VCaP (cell line): ENCODE data around the gene TP73.
"Not testable (repeated sequence)": the region's sequence is repeated elsewhere in the genome, so short reads cannot be mapped to it uniquely, and the experiment has no call there.

Source experiments
- H3K27ac ChIP-seq: fragments of 450-650 bp; 2 replicates; pipeline ENCODE4 v1.5.1; 2017
- TF ChIP-seq, protein P1 (sequence below): fragments of 450-650 bp; conservative IDR thresholded peaks from 2 replicates; pipeline ENCODE4 v1.5.1; 2017; ENCODE audit warnings: mild to moderate bottlenecking, moderate library complexity

TP73 gene

GRCh38 chr1:3717715-3718601 lies 65.6 kb downstream of the TP73 start:
- peak overlapping the region; percentile 53 for H3K27ac ChIP-seq
- TF ChIP-seq, protein P1, sequence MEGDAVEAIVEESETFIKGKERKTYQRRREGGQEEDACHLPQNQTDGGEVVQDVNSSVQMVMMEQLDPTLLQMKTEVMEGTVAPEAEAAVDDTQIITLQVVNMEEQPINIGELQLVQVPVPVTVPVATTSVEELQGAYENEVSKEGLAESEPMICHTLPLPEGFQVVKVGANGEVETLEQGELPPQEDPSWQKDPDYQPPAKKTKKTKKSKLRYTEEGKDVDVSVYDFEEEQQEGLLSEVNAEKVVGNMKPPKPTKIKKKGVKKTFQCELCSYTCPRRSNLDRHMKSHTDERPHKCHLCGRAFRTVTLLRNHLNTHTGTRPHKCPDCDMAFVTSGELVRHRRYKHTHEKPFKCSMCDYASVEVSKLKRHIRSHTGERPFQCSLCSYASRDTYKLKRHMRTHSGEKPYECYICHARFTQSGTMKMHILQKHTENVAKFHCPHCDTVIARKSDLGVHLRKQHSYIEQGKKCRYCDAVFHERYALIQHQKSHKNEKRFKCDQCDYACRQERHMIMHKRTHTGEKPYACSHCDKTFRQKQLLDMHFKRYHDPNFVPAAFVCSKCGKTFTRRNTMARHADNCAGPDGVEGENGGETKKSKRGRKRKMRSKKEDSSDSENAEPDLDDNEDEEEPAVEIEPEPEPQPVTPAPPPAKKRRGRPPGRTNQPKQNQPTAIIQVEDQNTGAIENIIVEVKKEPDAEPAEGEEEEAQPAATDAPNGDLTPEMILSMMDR = no peak

- no peak overlapping the region for H3K27ac ChIP-seq
- TF ChIP-seq, protein P1 = no peak
Observed at GRCh38 chr1:3718764-3719163, 66.4 kb downstream of the TP73 start.

DNA sequence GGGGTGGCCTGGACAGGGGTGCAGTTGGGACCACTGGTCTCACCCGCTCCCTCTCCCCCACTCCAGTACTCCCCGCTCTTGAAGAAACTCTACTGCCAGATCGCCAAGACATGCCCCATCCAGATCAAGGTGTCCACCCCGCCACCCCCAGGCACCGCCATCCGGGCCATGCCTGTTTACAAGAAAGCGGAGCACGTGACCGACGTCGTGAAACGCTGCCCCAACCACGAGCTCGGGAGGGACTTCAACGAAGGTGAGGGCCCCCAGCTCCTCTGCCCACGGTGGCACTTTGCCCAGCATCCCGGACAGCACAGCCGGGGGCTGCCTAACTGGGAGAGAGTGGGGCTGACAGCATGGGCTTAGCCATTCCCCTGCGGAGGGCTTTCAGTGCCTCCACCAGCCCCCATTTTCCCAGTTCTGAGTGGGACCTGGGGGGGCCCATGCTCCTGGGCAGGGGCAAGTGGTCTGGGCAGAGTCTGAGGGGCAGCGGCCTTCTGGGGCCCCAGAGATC lies 69.7 kb downstream of the TP73 start:
- TF ChIP-seq, protein P1 = no peak

DNA sequence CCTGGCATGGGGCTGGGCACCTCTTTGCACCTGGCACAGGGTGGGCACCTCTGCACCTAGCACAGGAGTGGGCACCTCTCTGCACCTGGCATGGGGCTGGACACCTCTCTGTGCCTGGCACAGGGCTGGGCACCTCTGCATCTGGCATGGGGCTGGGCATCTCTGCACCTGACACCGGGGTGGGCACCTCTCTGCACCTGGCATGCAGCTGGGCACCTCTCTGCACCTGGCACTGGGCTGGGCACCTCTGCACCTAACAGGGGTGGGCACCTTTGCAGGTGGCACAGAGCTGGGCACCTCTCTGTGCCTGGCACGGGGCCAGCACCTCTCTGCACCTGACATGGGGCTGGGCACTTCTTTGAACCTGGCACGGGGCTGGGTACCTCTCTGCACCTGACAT lies 70.5 kb downstream of the TP73 start:
- TF ChIP-seq, protein P1 = no peak
- no peak overlapping the region for H3K27ac ChIP-seq

More for the DNA sequence above, 69.7 kb downstream of the TP73 start:
- no peak overlapping the region for H3K27ac ChIP-seq

DNA sequence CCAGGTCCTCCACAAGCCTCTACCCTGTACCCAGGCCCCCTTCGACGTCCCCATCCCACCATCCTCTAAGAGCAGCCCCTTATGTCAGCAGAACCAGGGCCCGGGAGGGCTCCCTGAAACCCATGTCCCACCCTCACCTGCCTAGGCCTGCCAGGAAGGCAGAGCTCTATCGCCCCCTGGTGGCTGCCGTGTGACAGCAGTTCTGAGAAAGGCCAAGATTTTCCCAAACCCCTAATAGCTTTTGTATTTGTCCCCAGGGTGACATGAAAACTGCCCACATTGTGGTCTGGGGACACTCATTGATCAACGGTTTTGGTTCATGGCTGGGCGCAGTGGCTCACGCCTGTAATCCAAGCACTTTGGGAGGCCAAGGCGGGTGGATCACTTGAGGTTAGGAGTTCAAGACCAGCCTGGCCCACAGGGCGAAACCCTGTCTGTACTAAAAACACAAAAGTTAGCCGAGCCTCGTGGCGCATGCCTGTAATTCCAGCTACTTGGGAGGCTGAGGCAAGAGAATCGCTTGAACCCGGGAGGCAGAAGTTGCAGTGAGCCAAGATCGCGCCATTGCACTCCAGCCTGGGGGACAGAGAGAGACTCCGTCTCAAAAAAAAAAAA lies 72.2 kb downstream of the TP73 start:
- TF ChIP-seq, protein P1 = peak; percentile 98
- H3K27ac ChIP-seq = not testable (repeated sequence)

GRCh38 chr1:3725366-3725765 lies 73.0 kb downstream of the TP73 start:
- TF ChIP-seq, protein P1 = no peak
- H3K27ac ChIP-seq = no peak overlapping the region

- TF ChIP-seq, protein P1 = peak; percentile 71
Observed at GRCh38 chr1:3727042-3727824, 74.9 kb downstream of the TP73 start.

More at GRCh38 chr1:3727042-3727824, 74.9 kb downstream of the TP73 start:
- no peak overlapping the region for H3K27ac ChIP-seq
